ENCODE data around the gene SHISA7.

GRCh38 chr19:55391702-55392615, 51.1 kb downstream of the SHISA7 start:
- TF ChIP-seq, protein P1, sequence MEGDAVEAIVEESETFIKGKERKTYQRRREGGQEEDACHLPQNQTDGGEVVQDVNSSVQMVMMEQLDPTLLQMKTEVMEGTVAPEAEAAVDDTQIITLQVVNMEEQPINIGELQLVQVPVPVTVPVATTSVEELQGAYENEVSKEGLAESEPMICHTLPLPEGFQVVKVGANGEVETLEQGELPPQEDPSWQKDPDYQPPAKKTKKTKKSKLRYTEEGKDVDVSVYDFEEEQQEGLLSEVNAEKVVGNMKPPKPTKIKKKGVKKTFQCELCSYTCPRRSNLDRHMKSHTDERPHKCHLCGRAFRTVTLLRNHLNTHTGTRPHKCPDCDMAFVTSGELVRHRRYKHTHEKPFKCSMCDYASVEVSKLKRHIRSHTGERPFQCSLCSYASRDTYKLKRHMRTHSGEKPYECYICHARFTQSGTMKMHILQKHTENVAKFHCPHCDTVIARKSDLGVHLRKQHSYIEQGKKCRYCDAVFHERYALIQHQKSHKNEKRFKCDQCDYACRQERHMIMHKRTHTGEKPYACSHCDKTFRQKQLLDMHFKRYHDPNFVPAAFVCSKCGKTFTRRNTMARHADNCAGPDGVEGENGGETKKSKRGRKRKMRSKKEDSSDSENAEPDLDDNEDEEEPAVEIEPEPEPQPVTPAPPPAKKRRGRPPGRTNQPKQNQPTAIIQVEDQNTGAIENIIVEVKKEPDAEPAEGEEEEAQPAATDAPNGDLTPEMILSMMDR (IDR thresholded peaks at IDR 0.05), result no peak
- TF ChIP-seq POLR2A (IDR thresholded peaks at IDR 0.05; ENCODE audit: low read length) (no peak), MAX (IDR thresholded peaks at IDR 0.05) (peak; percentile 17; the same call in 1 of the 2 replicates), RAD21 (conservative IDR thresholded peaks at IDR 0.05 in 1 of 2, IDR thresholded peaks at IDR 0.05 in 1 of 2) (no peak)
